ENCODE measurements around the gene AHNAK2.

GRCh38 chr14:104895786-104896661 is 82.2 kb downstream of the AHNAK2 start:
- no peak for TF ChIP-seq CTCF (IDR thresholded peaks at IDR 0.05 in 2 of 3, conservative IDR thresholded peaks at IDR 0.05 in 1 of 3; ENCODE audit: borderline replicate concordance in 1 of 3, insufficient read depth in 1 of 3, low read depth in 2 of 3, low read length in 2 of 3)
- TF ChIP-seq REST (IDR thresholded peaks at IDR 0.05; ENCODE audit: low read depth) = no peak
- no peak for TF ChIP-seq EZH2 (IDR thresholded peaks at IDR 0.05)
- no peak for TF ChIP-seq SIN3A (IDR thresholded peaks at IDR 0.05; ENCODE audit: low read depth)
- TF ChIP-seq POLR2A (IDR thresholded peaks at IDR 0.05; ENCODE audit: borderline replicate concordance, extremely low read depth, insufficient read depth, insufficient read length) = no peak

Data from HCT116 (cell line).